NCI-H82 (cell line): ENCODE measurements around the gene TMEM11.

Experiments used
- DNase-seq: peaks from one replicate; lab custom pipeline; 2025; lab: John Stamatoyannopoulos, UW

TMEM11 gene, protein sequence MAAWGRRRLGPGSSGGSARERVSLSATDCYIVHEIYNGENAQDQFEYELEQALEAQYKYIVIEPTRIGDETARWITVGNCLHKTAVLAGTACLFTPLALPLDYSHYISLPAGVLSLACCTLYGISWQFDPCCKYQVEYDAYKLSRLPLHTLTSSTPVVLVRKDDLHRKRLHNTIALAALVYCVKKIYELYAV

DNA sequence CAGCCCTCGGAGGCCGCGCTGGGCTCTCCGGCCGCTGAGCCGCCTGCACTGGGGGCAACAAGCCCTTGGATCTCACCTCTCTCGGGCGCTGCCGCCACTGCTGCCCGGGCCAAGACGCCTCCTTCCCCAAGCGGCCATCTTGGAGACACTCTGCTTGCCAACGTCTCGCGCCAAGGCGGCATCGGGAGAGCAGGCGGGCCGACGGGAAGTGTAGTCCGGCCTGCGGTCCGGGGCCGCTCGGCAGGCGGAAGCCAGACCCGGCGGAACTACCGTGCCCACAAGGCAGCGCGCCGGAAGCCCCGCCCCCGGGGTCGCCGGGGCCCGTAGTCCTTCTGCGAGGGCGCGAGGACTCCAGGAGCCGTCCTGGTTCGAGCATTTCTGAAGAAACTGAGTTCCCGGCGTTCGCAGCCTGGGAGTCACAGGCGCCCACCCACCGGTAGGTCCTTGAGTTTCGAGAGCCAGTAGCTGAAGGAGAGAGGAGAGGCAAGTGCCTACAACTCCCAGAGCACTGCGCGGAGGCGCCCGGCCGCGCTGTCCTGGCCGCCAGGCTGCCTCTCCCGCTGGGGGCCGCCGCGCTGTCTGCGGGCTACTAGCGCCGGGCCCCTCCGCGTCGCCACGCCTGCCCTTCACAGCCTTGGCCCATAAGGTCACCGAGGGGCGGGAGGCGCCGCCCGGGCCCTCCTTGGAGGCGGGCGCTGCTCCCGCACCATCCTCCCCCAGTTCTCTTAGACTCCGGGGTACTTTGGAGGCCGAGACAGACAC lies at the start of gene TMEM11:
TMEM11 (minus strand) TSS at position 147 of the 762 bp plus-strand sequence; CDS start at position 138, 9 bp downstream.
- DNase-seq: peak; percentile 98

DNA sequence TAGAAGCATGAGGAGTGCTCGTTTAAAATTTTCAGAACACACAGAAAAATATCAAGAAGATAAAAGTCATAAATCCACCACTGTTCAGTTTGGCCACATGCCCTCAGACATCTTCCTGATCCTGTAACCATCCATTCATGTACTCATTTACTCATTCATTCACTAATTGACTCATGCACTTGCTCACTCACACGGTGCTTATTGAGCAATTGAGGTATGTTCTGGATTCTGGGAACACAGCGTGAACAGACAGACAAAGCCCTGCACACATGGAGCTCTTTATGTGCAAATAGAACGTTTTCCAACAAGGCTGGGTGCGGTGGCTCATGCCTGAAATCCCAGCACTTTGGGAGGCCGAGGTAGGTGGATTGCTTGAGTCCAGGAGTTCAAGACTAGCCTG lies 49.4 kb upstream of the TMEM11 start:
- DNase-seq: no peak

DNA sequence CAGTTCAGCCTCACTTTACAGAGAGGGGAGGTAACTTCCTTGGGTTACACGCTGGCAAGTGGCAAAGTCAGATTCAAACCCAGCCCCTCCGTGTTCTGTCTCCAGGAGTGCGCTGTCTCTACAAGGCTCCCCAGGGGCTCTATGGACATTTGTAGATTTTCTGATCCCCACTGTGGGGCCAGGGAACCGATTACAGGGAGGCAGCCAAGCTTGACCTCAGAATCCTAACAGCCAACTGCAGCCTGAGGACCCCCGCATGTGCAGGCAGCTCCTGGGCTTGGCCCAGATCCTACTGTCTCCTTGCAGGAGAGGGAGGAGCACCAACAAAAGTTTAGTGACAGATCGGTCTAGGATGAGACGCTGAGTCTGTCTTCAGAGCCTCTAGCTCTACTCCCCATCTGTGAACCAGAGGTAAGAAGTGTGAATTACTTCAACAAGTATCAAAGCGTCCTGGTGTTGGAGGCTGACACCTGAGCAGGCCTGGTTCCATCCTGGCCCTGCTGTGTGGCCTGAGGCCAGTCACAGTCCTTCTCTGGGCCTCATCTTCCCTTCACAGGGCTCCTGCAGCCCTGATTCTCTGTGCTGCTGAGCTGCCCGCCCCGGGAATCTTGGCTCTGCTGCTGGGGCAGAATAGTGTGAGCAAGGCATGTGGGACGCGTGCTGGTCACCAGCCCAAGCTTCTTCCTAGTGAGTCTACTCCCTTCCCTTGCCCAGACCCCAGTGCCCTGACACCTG lies 48.5 kb upstream of the TMEM11 start:
- DNase-seq: no peak

DNA sequence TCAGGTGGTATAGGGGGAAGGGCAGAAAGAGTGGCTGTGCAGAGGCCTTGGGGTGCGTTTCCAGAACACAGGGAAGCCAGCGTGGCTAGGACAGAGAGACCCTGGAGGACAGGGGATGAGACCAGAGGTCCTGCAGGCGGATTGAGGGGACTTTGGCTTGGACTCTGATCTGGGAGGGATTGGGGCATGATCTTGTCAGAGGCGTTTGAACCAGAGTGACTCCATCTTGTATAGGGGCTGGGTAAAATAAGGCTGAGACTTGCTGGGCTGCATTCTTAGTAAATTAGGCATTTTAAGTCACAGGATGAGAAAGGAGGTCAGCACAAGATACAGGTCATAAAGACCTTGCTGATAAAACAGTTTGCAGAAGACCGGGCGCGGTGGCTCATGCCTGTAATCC lies 44.6 kb upstream of the TMEM11 start:
- DNase-seq: no peak

DNA sequence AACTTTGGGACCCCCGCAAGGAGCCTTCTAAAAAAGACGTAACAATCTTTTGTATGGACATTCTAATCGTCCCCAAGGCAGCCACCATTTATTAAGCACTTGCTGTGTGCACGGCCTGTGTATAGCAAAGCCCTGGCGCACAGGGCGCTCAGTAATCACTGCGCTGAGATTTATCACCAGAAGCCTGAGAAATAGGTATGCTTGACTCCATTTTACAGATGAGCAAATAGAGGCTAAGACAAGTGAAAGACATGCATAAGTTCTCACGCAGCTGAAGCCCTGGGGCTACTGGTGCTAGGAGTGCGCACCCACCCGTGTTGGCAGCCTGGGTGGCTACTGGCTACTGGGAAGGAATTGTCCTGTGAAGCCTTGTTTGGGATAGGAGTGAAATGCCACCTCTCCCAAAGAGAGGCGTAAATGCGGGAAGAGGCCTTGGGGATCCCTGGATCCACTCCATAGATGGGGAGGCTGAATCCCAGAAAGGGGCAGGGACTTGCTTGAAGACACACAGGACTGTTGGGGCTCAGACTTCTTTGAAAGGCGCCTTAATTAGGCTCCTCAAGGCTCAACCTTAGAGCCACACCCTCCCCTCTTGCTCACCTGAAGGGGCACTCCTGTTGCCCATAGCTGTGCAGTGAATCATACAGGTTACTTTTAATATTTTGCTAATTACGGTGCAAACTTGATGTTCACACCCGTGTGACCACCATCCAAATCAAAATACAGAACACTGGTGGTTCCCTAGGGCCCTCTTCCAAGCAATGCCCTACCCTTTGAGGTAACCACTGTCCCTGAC lies 39.9 kb upstream of the TMEM11 start:
- no peak for DNase-seq

DNA sequence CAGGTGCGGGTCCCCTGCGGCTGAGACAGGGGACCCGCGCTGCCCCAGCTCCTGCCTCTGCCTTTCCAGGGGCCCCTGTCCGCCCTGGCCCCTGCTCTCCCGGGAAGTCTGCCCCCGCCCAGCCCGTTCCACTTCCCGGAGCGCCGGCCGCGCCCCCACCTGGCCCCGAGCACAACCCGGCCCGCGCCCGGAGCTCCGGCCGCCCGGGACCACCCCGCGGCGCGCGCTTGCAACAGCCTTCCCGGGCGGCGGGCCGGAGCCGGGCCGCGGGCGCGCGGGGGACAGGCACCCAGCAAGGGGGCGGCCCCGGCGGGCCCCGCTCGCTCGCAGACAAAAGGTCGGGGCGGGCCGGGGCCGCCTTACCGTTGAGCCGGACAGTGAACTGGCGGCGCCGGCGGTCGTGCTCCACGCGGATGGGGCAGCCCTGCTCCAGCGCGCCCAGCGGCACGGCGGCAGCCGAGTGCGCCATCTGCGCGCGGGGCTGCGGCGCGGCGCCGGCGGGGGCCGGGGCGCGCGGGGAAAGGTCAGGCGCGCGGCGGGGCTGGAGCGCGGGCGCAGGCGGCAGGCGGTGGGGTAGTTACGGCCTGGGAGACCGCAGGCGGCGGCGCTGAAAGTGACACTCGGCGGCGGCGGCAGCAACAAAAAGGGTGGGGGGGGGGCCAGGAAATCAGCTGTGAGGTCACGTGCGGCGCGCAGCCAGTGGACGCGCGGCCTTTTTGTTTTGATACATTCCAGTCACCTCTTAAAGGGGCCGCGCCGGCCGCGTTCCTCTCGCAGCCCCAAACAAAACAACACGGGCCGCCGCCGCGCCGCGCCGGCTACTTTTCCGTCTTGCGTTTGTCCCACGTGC lies 39.1 kb upstream of the TMEM11 start, which contains the start of gene NATD1:
NATD1 (minus strand) TSS at position 615 of the 850 bp plus-strand sequence; CDS start at position 469, 146 bp downstream.
- DNase-seq: peak; percentile 93

DNA sequence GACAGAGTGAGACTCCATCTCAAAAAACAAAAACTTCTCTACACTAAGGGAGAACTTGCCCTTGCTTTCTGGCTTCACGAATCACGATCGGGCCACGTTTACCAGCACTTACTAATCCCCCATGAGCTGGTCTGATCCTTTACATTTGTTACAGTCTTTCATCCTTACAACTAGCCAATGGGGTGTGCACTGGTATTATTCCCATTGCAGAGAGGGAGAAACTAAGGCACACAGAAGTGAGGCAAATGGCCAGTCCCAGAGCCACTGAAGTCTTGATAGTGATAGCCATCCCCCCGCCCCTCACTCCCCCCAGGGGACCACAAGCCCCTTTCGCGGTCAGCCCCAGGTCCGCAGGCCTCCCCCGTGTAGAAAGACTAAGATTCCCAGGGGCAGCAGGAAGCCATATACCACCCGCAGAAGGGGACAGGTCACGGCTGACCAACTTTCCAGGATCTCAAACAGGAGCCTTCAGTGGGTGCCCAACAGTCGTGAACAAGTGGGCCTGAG lies 38.4 kb upstream of the TMEM11 start:
- peak; percentile 44 for DNase-seq

DNA sequence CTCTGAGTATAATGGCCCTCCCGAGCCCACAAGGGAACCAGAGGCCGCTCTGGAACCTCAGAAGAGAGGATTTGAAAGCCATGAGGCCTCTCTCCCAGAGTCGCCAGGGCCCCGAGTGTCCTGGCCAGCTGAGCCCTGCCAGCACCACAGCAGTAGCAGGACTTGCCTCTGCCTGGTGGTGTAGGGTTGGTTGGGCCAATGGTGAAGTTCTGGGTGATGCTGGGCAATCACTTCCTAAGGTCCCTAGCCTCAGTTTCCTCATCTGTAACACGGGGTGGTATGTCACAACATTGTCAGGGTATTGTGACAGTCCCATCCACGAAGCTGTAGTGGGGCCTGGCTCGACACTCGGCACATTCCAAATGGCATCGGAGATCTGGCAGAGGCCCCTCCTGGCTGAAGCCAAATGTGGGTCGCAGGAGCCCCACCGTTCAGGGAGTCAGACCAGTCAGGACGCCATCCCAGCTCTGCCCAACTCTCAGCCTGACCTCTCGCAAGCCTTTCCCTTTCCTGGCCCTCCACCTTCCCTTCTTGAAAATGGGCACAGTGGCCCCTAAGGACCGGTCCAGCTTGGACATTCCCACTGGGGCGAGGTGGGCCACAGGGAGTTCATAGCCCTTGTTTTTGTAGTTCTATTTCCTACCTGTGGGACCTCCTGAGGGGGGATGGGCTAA lies 37.5 kb upstream of the TMEM11 start:
- no peak for DNase-seq

DNA sequence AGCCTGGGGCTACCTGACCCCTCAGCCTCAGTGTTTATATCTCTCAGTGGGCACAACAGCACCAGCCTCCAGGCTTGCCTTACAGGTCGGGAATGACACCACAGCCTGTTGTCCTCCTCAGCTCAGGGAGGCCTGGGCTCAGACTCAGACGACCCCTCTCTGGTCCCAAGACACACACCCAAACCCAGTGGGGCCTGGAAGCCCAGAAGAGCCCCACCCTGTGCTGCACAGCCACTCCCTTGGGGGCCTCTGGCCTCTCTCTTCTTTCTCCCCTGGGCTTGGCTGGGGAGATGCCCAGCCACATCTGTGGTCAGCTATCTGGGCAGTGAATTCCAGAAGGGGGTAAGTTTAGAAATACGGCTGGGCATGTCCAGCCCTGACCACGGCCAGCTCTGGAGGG lies 36.9 kb upstream of the TMEM11 start:
- no peak for DNase-seq

DNA sequence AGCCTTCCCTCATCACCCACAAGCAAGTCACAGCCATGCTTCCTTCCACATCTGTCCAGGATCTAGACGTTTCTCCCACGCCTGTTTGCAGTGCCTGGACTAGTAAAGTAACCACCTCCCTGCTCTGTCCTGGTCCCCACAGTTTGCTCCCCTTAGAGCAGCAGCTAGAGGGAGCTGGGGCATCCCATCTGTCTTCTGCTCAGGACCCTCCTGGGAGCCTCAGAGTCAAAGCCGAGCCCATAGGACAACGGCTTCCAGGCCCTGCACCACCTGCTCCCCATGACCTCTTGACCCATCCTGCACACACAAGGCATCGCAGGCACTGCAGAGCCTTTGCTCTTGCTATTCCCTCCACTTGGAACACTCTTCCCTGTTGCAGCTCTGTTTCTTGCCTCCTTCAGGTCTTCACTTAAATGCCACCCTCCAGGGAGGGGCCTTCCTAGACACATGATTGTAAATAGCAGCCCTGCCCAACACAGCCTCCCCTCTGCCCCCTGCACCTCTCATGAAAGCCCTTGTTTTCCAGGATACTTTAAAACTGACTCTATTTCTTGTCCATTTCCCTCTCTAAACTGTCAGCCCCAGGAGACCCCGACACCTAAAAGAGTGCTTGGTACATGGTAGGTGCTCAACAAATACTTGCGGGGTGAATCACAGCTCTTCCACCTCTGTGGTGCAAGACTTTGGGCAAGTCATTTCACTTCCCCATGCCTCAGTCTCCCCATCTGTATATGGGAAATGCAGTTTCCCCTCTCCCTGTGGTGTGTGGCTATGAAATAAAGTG lies 36.2 kb upstream of the TMEM11 start:
- DNase-seq: peak; percentile 41

DNA sequence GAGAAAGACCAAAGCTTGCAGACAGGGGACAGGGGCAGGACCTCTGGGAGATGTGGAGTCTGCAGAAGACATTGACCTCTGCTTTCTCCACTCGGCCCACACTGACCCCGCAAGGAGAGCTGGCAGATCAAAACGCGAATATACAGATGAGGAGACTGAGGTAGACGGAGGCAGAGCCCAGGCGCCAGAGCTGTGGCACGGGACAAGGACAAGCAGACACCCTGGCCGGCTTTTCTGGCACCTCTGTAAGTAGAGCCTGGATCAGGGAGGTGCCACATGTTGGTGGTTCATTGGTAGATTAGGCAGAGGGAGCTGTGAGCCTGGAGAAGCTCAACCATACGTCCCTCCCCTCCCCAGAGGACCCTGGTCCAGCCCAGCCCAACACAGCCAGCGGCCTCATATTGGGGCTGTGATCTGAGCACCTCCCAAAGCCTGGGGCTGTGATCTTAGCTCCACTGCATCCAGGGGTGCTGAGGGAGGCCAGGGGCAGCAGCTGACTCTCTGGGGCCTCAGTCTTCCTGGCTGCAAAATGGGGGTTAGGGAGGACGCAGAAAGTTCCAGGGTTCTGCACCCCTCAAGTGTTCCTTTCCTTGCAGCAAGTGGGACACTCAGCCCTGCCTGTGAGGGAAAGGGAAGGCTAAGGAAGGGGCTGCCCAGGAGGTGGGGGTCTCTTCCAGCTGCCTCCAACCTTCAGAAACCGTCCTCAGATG lies 35.3 kb upstream of the TMEM11 start:
- DNase-seq: no peak

DNA sequence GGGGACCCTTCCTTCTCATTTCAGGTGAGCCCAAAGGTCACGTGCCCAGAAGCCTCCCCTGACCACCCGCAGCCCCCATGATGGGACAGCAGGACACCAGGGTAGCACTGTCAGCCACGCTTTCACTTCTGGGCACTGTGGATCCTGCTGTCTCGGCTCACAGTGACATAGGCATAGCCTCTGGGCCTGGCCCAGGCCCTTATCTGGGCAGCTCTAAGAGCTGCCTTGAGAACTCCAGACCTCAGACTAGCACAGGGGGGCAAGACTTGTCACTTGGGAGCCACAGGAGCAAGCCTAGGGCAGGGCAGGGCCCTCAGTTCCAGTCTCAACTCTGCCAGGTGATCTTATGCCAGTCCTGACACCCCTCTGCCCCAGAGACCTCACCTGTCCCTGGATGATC lies 34.5 kb upstream of the TMEM11 start:
- DNase-seq: no peak

DNA sequence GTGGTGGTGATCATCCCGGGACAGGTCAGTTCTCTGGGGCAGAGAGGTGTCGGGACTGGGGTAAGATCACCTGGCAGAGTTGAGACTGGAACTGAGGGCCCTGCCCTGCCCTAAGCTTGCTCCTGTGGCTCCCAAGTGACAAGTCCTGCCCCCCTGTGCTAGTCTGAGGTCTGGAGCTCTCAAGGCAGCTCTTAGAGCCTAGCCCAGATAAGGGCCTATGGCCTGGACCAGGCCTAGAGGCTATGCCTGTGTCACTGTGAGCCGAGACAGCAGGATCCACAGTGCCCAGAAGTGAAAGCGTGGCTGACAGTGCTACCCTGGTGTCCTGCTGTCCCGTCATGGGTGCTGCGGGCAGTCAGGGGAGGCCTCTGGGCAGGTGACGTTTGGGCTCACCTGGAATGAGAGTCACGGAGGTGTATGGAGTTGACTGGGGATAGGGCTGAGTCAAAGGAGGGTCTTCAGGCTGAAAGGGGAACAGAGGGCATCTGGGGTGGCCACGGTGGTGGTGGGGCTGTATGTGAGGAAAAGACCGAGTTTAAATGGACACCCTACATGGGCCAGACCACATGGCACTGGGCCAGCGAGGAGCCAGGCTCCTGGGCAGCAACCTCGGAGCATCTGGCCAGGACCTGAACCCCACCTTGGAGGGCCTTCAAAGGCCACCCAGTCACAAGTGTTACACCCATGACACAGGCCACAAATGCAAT lies 33.7 kb upstream of the TMEM11 start:
- DNase-seq: no peak

DNA sequence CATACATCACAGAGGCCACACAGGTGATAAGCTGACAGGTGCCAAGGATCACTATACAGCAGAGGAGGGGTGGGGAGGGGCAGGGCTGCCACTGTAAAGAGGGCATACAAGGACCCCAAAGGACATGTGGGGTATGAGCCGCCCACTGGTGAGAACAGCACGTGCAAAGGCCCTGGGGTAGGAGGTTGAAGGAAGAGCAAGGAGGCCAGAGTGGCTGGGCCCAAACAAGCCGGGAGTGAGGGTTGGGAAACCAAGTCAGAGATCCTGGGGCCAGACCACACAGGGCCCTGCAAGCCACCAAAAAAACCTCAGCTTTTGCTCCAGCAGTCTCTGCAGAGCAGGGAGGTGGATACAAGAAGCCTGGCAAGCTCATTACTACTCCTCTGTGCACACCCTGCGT lies 32.7 kb upstream of the TMEM11 start:
- DNase-seq: no peak

DNA sequence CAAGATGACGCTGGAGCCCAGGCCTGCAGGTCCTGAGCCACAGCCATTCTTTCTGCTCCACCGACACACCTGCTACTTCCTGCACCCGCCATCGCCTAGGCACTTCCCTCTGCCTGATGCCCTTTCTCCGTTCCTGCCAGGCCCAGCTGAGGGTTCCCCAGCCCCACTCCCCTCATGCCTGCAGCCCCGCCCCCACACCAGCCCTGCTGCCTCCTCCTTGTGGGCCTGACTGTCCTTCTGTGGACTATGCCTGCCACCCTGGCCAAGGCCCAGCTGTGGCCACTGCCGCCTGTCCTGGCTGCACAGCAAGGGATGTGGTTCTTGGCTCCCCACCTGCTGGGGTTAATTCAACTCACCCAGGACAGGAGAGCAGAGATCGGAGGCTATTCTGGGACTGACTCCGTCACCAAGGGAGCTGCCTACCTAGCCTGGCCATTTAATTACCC lies 31.7 kb upstream of the TMEM11 start:
- DNase-seq: no peak

DNA sequence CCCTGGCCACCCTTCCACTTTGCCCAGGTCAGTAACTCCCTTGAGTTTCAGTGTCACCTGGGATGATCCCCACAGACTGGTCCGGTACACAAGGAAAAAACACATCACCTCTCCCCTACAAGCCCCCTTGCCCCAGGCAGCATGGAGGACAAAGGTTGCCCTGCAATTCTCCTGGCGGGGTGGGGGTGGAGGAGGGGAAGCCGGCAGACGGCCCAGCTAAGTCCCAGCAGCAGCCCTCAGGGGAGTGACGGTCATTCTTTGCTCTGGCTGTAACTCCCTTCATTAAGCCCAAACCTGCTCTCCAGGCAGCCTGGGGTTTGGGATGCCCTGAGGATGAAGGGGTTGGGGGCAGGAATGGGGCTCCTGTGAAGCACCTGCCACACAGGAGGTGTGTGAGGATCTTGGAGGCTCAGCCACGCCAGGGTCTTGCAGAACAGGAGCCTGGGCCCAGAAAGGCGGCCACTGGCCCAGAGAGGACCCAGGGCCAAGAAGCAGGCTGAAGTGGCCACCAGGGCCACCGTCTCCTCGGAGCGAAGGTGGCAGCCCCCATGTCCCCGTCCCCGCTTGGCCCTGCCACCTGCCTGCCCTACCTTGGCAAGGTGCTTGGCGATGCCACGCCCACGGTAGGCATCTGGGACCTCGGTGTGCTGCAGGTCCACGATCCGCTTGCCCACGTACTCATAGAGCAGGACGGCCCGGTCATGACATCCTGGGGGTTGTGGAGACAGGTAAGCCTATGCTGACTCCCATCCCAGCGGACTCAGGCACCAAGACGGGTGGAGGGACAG lies 29.7 kb upstream of the TMEM11 start:
- DNase-seq: no peak

DNA sequence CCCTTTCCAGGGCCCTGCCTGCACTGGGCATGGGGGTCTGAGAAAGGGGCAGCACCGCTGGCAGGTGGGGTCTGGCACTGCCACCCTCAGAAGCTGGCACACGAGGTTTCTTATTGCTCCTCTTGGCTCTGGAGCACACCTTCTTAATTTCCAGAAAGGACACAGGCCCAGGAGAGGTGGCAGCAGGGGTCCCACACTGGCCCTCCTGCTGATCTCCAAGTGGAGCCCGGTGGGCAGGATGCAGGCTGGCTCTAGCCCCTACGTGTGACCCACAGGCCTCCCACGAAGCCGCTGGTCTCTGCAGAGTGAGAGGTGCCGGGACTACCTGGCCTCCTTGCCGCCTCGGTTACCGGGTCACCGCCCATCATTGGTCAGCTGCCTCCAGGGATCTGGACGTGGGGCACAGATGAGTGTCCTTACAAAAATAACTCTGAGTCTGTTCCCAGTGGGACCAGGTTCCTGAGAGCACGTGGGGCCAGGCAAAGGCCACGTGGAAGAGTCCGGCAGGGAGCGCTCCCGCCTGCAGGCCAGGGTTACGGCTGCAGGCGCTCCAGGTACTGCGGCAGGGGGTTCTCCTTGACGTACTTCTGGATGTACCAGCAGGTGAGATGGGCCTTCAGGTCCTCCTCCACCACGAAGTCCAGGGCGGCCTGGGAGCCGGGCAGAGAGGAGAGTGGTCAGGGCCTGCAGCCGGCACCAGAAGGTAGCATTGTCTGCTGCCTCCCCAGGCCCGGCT lies 29.0 kb upstream of the TMEM11 start:
- DNase-seq: no peak
